Mesenchymal stem cell (in vitro differentiated cells and primary cell): Measurements from ENCODE around the gene SKOR1. TPM values are rescaled to one million over a fixed set of nuclear protein-coding genes. Genes with fewer than 3 reads are reported as not detected.

Source experiments
- DNase-seq: peaks from one replicate; pipeline ENCODE4 v3.0.0-alpha.2; 2013
- H2AFZ ChIP-seq: one replicate; pipeline ENCODE4 v1.6.1; 2013; ENCODE audit warnings: low read depth, mild to moderate bottlenecking, control low read depth, inconsistent platforms, low read length, moderate library complexity
- H2AK5ac ChIP-seq: 2 replicates; pipeline ENCODE4 v1.6.1; 2013; ENCODE audit warnings: low read length, moderate library complexity, mild to moderate bottlenecking, inconsistent platforms; ENCODE audit not compliant: severe bottlenecking
- H2BK120ac ChIP-seq: one replicate; pipeline ENCODE4 v1.6.1; 2013; ENCODE audit warnings: low read depth, mild to moderate bottlenecking, inconsistent platforms, low read length, moderate library complexity
- H2BK12ac ChIP-seq, 2 experiments: one replicate each; pipeline ENCODE4 v1.6.1; 2013; ENCODE audit warnings: inconsistent platforms in 2 of 2, low read length in 2 of 2, mild to moderate bottlenecking in 2 of 2, moderate library complexity in 2 of 2, control low read depth in 1 of 2
- H2BK15ac ChIP-seq: one replicate; pipeline ENCODE4 v1.6.1; 2013; ENCODE audit warnings: mild to moderate bottlenecking, low read depth, inconsistent platforms; ENCODE audit not compliant: poor library complexity, severe bottlenecking
- H2BK5ac ChIP-seq: 2 replicates; pipeline ENCODE4 v1.6.1; 2013; ENCODE audit warnings: low read depth, mild to moderate bottlenecking, low read length, control low read depth, inconsistent platforms; ENCODE audit not compliant: poor library complexity, severe bottlenecking
- H3K14ac ChIP-seq, 2 experiments: one replicate each; pipeline ENCODE4 v1.6.1; 2013; ENCODE audit warnings: inconsistent platforms in 2 of 2, low read length in 2 of 2, control low read depth in 1 of 2, mild to moderate bottlenecking in 1 of 2, moderate library complexity in 1 of 2
- H3K18ac ChIP-seq, 2 experiments: one replicate each; pipeline ENCODE4 v1.6.1; 2013; ENCODE audit warnings: inconsistent platforms in 2 of 2, low read length in 2 of 2, control low read depth in 1 of 2, low read depth in 1 of 2, mild to moderate bottlenecking in 1 of 2
- H3K23ac ChIP-seq, 2 experiments: one replicate each; pipeline ENCODE4 v1.6.1; 2013; ENCODE audit warnings: inconsistent platforms in 2 of 2, low read length in 2 of 2, mild to moderate bottlenecking in 2 of 2, moderate library complexity in 2 of 2, control low read depth in 1 of 2
- H3K27ac ChIP-seq: 2 replicates; pipeline ENCODE4 v1.5.1; 2013; ENCODE audit warnings: mild to moderate bottlenecking, moderate library complexity, low read length, control low read depth, inconsistent platforms; ENCODE audit not compliant: poor library complexity, severe bottlenecking
- H3K27me3 ChIP-seq, 2 experiments: 2 replicates each; pipeline versions ENCODE4 v1.6.1 to v1.7.0; 2013; ENCODE audit warnings: low read length in 2 of 2, mild to moderate bottlenecking in 2 of 2, moderate library complexity in 2 of 2, control low read depth in 1 of 2, inconsistent platforms in 1 of 2; ENCODE audit not compliant: control insufficient read depth in 1 of 2, insufficient read depth in 1 of 2
- H3K36me3 ChIP-seq, 2 experiments: 2 replicates each; pipeline versions ENCODE4 v1.6.1 to v1.7.0; 2013; ENCODE audit warnings: low read length in 2 of 2, control low read depth in 1 of 2, inconsistent platforms in 1 of 2, low read depth in 1 of 2, mild to moderate bottlenecking in 1 of 2; ENCODE audit not compliant: insufficient read depth in 2 of 2, control insufficient read depth in 1 of 2
- H3K4ac ChIP-seq, 2 experiments: one replicate each; pipeline ENCODE4 v1.6.1; 2013; ENCODE audit warnings: inconsistent platforms in 2 of 2, low read length in 2 of 2, mild to moderate bottlenecking in 2 of 2, moderate library complexity in 2 of 2, control low read depth in 1 of 2, low read depth in 1 of 2
- H3K4me1 ChIP-seq: 2 replicates; pipeline ENCODE4 v1.6.1; 2013; ENCODE audit warnings: low read depth, low read length, control low read depth; ENCODE audit not compliant: control insufficient read depth, insufficient read depth
- H3K4me2 ChIP-seq: 2 replicates; pipeline ENCODE4 v1.6.1; 2013; ENCODE audit warnings: low read length, mild to moderate bottlenecking, inconsistent platforms; ENCODE audit not compliant: poor library complexity, severe bottlenecking
- H3K4me3 ChIP-seq, 2 experiments: 2 replicates each; pipeline versions ENCODE4 v1.5.1 to v1.7.0; 2013; ENCODE audit warnings: low read length in 2 of 2, mild to moderate bottlenecking in 2 of 2, control low read depth in 1 of 2, low read depth in 1 of 2; ENCODE audit not compliant: insufficient read depth in 1 of 2
- H3K79me1 ChIP-seq: replicated peaks from 2 replicates; pipeline ENCODE4 v1.6.1; 2013; ENCODE audit warnings: mild to moderate bottlenecking, control low read depth, low read length, inconsistent platforms; ENCODE audit not compliant: poor library complexity, severe bottlenecking
- H3K9ac ChIP-seq: 2 replicates; pipeline ENCODE4 v1.7.0; 2013; ENCODE audit warnings: mild to moderate bottlenecking, low read length, moderate library complexity
- H3K9me3 ChIP-seq: 2 replicates; pipeline ENCODE4 v1.7.0; 2013; ENCODE audit warnings: mild to moderate bottlenecking, low read length; ENCODE audit not compliant: control insufficient read depth
- H4K8ac ChIP-seq: one replicate; pipeline ENCODE4 v1.6.1; 2013; ENCODE audit warnings: inconsistent platforms, mild to moderate bottlenecking, low read length, moderate library complexity
- H4K91ac ChIP-seq: one replicate; pipeline ENCODE4 v1.6.1; 2013; ENCODE audit warnings: mild to moderate bottlenecking, low read length, inconsistent platforms
- WGBS: methylation state at CpG from one replicate; pipeline ENCODE4 v1.1.7; 2013; ENCODE audit warnings: mixed read lengths; 5-methylcytosine and 5-hydroxymethylcytosine counted together
- polyA plus RNA-seq, 2 experiments: library from polyadenylated mRNA; stranded (reverse); fragments of 200-250 nt; gene quantifications; one replicate each; pipeline ENCODE4 v1.2.3, GENCODE V29; 2013

The SKOR1 gene, protein sequence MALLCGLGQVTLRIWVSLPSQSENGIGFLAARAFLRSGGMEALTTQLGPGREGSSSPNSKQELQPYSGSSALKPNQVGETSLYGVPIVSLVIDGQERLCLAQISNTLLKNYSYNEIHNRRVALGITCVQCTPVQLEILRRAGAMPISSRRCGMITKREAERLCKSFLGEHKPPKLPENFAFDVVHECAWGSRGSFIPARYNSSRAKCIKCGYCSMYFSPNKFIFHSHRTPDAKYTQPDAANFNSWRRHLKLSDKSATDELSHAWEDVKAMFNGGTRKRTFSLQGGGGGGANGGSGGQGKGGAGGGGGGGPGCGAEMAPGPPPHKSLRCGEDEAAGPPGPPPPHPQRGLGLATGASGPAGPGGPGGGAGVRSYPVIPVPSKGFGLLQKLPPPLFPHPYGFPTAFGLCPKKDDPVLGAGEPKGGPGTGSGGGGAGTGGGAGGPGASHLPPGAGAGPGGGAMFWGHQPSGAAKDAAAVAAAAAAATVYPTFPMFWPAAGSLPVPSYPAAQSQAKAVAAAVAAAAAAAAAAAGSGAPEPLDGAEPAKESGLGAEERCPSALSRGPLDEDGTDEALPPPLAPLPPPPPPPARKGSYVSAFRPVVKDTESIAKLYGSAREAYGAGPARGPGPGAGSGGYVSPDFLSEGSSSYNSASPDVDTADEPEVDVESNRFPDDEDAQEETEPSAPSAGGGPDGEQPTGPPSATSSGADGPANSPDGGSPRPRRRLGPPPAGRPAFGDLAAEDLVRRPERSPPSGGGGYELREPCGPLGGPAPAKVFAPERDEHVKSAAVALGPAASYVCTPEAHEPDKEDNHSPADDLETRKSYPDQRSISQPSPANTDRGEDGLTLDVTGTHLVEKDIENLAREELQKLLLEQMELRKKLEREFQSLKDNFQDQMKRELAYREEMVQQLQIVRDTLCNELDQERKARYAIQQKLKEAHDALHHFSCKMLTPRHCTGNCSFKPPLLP
- 0.06 TPM for polyA plus RNA-seq (2013, experiment 1 of 2)
- polyA plus RNA-seq (2013, experiment 2 of 2), result 0.08 TPM

DNA sequence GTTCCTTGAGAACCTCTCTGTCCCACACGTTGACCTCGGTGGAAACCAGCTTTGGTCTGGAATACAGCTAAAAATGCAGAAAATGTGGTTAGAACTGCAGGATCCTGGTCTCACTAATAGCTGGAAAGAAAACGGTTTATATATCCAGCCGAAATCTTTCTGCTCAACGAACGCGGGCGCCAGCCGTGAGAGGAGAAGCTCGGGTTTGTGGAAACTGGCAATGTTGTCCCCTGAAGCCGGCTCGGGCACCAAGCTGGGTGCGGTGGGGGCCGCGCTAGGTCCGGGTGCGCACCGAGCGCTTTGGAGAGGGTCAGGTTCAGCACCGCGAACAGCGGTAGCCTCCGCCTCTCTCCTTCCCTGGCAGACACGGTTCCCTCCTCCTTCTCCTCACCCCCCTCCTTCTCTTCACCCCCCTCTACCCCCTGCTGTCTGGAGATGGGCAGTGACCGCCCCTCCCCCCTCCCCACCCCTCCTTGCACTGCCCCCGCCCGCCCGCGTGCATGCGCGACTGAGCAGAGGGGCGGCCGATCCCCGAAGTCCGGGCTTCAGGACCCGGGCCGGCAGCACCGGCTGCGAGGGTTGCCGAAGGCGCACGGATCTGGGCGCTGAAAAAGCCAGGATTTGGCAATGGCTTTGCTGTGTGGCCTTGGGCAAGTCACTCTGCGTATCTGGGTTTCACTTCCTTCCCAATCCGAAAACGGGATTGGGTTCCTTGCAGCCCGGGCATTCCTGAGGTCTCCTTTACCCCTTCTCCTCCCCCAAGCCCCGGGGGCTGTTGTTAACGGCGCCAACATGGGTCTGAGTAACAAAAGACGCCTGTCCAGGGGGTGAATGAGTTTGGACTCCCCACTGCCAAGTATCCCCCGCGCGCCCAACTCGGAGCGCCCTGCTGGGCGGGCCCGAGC, at the start of gene SKOR1:
Gene SKOR1, plus strand, starts transcription at position 534 of the 905 bp plus-strand sequence. Its CDS starts 94 bp downstream, at position 628.
- Histone ChIP-seq H3K9me3 (no peaks in the 10 kb centered on the region), H3K14ac (no peak within 1 kb of the TSS), H3K18ac (no peak within 1 kb of the TSS), H3K4me1 (peaks cover 27% of the 10 kb centered on the region), H2BK120ac (no peak within 1 kb of the TSS), H4K8ac (no peak within 1 kb of the TSS), H3K23ac (peak within 1 kb of the TSS in 1 of 2 experiments; percentile 15), H3K36me3 (no peaks in the 10 kb centered on the region), H3K79me1 (no peaks in the 10 kb centered on the region), H2BK5ac (no peak within 1 kb of the TSS), H2AK5ac (no peak within 1 kb of the TSS), H3K27ac (no peak within 1 kb of the TSS), H2BK12ac (no peak within 1 kb of the TSS), H3K9ac (no peak within 1 kb of the TSS), H4K91ac (no peak within 1 kb of the TSS), H3K4ac (no peak within 1 kb of the TSS), H3K4me3 (peak within 1 kb of the TSS; percentile 35 to 71), H3K4me2 (peak within 1 kb of the TSS; percentile 39), H2BK15ac (no peak within 1 kb of the TSS), H2AFZ (no peak within 1 kb of the TSS), H3K27me3 (peaks cover 86 to 88% of the 10 kb centered on the region in 2 experiments)
- DNase-seq, result peak; percentile 54
- WGBS, result 1% methylated on average over 54 of the region's 58 CpGs

DNA sequence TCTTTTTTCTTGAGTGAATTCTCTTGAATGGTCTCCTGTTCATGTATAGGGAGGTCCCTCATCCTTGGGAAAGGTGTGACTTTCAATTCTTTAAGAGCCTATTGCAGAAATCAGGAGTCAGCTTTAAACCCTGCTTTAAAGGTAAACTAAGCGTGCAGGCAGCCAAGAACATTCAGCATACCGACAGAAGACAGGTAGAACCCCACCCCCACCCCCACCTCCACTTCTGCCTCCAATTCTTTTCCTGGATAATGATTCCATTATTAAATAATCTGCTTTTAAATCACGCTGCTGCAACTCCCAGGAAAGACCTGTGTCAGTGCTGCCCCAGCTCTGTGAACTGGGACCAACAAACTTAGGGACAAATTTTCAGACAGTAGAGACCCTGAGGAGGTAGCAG, 49.3 kb upstream of the SKOR1 start:
- H3K23ac ChIP-seq, result no peak overlapping the region
- no peak overlapping the region for H3K4me2 ChIP-seq
- H2BK120ac ChIP-seq, result no peak overlapping the region
- H2AK5ac ChIP-seq, result peak overlapping the region; percentile 23
- H3K4ac ChIP-seq, result no peak overlapping the region
- H3K9ac ChIP-seq, result no peak overlapping the region
- DNase-seq, result no peak
- peaks cover 9% of the 10 kb centered on the region for H3K4me1 ChIP-seq
- no peak overlapping the region for H3K4me3 ChIP-seq
- H3K14ac ChIP-seq, result no peak overlapping the region
- peak overlapping the region; percentile 63 for H3K27ac ChIP-seq
- no peak overlapping the region for H2BK15ac ChIP-seq
- no peak overlapping the region for H2AFZ ChIP-seq
- WGBS, result 93% methylated on average over 3 of the region's 3 CpGs
- no peaks in the 10 kb centered on the region for H3K27me3 ChIP-seq
- no peak overlapping the region for H4K91ac ChIP-seq
- no peak overlapping the region for H2BK12ac ChIP-seq
- H2BK5ac ChIP-seq, result no peak overlapping the region
- H3K79me1 ChIP-seq, result no peaks in the 10 kb centered on the region
- H4K8ac ChIP-seq, result no peak overlapping the region
- H3K36me3 ChIP-seq, result peaks cover 0 to 4% of the 10 kb centered on the region in 2 experiments
- H3K9me3 ChIP-seq, result no peaks in the 10 kb centered on the region
- no peak overlapping the region for H3K18ac ChIP-seq

DNA sequence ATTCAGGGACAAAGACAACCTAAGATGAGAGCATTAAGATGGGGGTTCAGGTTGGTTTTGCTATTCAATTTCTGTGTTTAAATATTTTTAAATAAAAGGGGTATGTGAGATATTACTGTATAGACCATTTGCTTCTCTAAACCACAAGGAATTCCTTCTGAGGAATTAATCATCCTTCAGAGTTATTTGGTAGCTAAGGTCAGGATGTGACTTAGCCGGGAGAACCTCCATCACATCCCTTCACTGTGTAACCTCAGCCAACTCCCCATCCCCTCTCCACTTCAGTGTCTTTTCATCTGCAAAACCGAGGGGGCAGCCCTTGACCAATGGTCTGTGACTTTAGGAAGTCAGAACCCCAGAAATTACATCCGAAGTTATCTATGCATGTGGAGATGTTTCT, 48.7 kb upstream of the SKOR1 start:
- no peak for DNase-seq

More for the DNA sequence above, 48.7 kb upstream of the SKOR1 start:
- Histone ChIP-seq H2BK15ac (no peak overlapping the region), H4K8ac (no peak overlapping the region), H2BK5ac (no peak overlapping the region), H3K9me3 (no peaks in the 10 kb centered on the region), H3K4me2 (no peak overlapping the region), H3K23ac (no peak overlapping the region), H3K27me3 (no peaks in the 10 kb centered on the region), H3K14ac (no peak overlapping the region), H2BK12ac (no peak overlapping the region), H3K79me1 (no peaks in the 10 kb centered on the region), H2AFZ (no peak overlapping the region), H3K27ac (peak overlapping the region; percentile 10), H3K4me3 (no peak overlapping the region), H2BK120ac (no peak overlapping the region), H3K4me1 (peaks cover 7% of the 10 kb centered on the region), H2AK5ac (no peak overlapping the region), H3K18ac (no peak overlapping the region), H3K9ac (no peak overlapping the region), H3K36me3 (peaks cover 0 to 4% of the 10 kb centered on the region in 2 experiments), H3K4ac (no peak overlapping the region), H4K91ac (no peak overlapping the region)
- WGBS, result 36% methylated on average over 3 of the region's 3 CpGs
